NCI-H774 (cell line): ENCODE measurements around the gene FCHSD2.
"Not testable (repeated sequence)": the region's sequence is repeated elsewhere in the genome, so short reads cannot be mapped to it uniquely, and the experiment has no call there.

ENCODE experiments used
- DNase-seq: peaks from one replicate; lab custom pipeline; 2025; lab: John Stamatoyannopoulos, UW

The FCHSD2 gene

GRCh38 chr11:72926076-72926475 lies 216.0 kb downstream of the FCHSD2 start:
- DNase-seq: no peak

- DNase-seq: no peak
Observed at GRCh38 chr11:72925656-72926055, 216.5 kb downstream of the FCHSD2 start.

- DNase-seq: peak; percentile 5
Observed at GRCh38 chr11:72924568-72925190, 217.4 kb downstream of the FCHSD2 start.

DNA sequence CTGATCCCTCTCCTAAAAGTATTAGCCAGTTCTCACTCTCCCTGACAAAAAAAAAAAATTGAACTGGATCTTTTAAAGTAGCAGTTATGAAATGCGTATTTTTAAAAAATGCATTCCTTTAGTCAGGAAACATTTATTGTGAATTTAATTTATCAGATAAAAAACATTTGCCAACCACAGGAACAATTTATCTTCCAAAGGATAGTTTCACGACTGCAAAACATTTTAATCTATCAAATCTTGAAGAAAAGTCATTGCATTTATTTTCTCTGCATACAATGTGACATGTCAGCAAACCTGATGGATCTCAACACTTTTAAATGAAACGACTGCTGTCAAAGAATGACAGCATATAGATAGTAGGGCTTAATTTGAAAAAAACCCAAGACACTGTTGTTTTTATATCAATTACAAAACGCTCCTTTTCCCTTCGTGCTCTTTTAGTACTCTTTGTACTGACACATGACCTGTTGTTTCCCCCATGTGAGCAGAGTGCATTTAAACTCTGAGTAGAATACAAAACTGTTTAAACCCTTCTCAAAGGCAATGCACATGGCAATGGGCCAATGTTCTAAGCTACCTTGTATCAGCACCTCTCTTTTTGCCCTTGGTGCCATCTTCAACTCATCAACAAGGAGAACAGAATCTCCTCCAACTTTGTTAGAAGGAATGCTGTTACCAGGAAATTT lies 220.9 kb downstream of the FCHSD2 start:
- DNase-seq: no peak

DNA sequence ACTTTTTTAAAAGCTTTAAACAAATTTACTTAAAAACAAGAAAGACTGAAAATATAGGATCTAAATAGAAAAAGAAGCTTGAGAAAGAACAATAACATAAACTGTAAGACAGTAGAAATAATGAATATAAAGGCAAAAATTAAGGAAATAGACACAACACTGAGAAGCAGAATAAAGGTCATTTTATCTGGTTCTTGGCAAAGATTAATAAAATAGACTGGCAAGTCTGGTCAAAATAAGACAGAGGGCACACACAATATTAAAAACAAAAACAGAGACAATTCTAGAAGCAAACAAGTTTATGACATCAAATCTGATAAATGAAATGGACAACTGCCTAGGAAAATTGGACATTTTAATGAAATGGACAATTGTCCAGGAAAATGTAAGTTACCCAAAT lies 222.1 kb downstream of the FCHSD2 start:
- DNase-seq: no peak

DNA sequence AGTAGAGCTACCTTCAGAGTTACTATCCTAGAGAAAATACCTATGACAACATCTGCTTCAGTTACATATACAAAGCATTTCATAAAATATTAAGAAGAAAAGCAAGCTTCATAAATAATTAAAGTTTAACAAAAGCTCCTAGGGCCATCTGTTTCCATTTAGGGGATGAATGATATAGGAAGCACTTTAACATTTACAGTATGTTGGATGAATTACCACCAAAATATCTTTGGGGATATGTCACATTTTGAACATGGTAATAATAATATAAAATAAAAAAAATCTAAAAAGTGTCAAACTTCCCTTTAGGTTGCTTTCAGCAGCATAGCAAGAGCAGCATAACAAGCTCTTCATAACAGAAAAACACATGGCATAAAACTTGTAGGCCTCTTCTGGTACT lies 223.3 kb downstream of the FCHSD2 start:
- no peak for DNase-seq

DNA sequence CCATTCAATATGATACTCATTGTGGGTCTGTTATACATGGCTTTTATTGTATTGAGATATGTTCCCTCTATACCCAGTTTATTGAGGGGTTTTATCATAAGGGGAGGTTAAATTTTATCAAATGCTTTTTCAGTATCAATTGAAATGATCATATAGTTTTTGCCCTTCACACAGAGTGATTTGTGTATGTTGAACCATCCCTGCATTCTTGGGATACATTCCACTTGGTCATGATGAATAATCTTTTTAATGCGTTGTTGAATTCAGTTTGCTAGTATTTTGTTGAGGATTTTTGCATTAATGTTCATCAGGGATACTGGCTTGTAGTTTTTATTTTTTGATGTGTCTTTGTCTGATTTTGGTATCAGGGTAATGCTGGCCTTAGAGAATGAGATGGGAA lies 229.9 kb downstream of the FCHSD2 start:
- no peak for DNase-seq

DNA sequence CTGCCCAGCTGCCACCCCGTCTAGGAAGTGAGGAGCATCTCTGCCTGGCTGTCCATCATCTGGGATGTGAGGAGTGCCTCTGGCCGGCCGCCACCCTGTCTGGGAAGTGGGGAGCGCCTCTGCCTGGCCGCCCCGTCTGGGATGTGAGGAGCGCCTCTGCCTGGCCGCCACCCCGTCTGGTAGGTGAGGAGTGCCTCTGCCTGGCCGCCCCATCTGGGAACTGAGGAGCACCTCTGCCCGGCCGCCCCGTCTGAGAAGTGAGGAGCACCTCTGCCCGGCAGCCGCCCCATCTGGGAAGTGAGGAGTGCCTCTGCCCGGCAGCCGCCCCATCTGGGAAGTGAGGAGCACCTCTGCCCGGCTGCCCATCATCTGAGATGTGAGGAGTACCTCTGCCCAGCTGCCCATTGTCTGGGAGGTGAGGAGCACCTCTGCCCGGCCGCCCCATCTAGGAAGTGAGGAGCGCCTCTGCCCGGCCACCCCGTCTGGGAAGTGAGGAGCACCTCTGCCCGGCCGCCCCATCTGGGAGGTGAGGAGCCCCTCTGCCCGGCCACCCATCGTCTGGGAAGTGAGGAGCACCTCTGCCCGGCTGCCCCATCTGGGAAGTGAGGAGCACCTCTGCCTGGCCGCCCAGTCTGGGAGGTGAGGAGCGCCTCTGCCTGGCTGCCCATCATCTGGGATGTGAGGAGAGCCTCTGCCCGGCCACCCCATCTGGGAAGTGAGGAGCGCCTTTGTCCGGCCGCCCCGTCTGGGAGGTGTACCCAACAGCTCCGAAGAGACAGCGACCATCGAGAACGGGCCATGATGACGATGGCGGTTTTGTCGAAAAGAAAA lies 232.3 kb downstream of the FCHSD2 start:
- not testable (repeated sequence) for DNase-seq

DNA sequence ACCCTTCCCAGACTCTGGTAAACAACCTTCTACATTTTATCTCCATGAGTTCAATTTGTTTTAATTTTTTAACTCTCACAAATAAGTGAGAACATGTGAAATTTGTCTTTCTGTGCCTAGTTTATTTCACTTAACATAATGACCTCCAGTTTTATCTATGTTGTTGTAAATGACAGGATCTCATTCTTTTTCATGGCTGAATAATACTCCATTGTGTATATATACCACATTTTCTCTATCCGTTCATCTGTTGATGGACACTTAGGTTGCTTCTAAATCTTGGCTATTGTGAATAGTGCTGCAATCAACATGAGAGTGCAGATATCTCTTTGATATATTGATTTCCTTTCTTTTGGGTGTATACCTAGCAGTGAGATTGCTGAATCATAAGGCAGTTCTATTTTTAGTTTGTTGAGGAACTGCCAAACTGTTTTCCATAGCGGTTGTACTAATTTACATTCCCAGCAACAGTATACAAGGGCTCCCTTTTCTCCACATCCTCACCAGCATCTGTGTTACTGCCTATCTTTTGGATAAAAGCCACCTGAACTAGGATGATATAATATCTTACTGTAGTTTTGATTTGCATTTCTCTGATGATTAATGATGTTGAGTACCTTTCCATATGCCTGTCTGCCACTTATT lies 234.0 kb downstream of the FCHSD2 start:
- no peak for DNase-seq

DNA sequence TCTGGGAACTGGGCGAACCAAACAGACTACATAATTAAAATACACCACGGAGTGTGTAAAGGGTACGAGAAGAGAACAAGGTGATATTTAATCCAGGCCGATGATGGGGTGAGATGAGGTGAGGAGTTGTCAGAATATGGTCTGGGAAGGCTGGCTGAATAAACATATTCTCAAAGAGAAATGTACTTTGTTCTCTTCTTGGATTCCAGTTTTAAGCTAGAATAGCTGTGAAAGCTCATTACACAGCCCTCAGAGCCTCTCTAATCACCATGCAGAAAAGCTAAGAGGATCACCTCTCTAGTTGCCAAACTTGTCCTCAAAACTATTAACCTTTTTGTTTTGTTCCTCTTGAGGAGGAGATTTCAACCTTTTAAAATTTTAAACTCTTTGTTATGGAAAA lies 238.1 kb downstream of the FCHSD2 start:
- no peak for DNase-seq

DNA sequence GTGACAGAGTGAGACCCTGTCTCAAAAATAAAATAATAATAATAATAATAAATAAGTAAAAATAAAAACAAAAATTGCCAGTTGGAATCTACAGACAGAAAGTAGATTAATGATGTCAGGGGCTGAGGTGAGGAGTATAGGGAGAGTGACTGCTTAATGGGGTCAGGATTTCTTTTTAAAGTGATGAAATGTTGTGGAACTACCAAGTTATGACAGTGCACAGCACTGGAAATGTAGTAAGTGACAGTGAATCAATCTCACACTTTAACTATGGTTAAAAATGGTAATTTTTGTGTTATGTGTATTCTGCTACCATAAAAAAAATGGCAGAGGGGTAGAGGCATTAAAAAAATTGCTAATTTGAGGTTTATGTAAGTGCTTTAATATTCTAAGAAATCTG lies 240.7 kb downstream of the FCHSD2 start:
- DNase-seq: no peak

- DNase-seq: no peak
Observed at GRCh38 chr11:72900013-72900412, 242.1 kb downstream of the FCHSD2 start.

DNA sequence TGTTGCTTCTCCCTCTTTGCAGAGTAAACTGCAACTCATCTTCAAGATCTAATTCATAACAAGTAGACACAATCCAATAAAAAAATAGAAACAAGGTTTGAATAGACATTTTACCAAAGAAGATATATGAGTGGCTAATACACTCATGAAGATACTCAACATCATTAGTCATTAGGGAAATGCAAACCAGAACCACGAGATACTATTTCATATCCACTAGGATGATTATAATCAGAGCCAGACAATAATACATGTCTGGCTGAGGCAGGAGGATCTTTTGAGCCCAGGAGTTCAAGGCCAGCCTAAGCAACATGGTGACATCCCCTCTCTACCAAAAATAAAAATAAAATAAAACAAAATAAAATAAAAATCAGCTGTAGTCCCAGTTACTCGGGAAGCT lies 242.9 kb downstream of the FCHSD2 start:
- DNase-seq: no peak

GRCh38 chr11:72897506-72897905 lies 244.6 kb downstream of the FCHSD2 start:
- DNase-seq: no peak

DNA sequence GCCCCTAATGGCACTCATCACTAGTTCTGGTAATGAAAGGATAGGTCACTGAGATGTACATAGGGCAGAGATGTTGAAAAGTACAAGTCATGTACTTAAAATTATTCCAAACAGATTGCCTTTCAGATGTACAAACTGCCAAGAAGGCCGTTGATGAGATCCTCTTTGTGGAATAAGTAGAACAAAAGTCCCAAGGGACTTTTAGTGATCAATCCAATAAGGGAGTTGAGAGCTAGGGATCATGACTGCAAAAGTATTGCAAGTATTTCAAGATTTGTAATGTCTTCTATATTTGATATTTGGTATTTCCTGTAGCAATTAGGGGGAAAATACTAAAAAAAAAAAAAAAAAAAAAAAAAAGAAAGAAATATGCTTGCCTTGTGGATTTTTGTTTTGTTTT lies 245.7 kb downstream of the FCHSD2 start:
- DNase-seq: no peak

- DNase-seq: no peak
Observed at GRCh38 chr11:72890881-72891280, 251.2 kb downstream of the FCHSD2 start.

- DNase-seq: no peak
Observed at GRCh38 chr11:72886619-72887018, 255.5 kb downstream of the FCHSD2 start.

DNA sequence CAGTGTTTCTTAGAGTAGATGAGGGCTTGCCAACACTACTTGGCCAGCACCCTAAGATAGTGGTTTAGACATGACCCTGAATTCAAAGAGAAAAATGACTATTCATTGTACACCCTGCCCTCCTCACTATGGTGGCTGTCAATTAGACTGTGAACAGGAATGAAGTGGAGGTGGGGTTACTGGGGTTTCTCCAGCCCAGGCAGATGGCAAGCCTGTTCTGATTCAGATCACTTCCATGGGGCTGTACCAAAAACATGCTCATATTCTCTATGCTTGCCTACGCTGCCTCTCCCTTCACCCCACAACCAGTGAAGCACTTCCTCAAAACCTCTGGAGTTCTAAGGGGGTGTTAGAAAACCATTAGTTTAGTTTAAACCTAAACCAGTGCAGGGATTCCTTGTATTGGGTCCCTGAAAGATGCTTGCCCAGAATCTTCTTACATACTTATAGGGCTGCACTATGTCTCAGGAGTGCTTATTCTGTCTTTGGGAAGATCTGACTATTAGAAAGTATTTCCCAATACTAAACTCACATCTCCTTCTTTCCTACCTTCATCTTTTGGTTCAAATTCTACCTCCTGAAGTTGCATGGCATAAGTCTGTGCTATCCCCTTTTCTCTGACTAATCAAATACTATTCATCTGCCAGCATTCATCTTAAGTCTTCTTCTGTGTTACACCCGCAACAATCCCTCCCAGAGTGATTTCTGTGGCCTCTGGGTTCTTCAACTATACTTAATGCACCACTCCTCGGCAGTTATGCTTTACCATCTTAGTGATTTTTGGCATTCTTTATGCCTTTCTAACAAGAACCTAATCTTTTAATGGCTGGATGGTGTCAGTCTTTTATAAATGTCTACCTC lies 256.1 kb downstream of the FCHSD2 start:
- DNase-seq: no peak

GRCh38 chr11:72876147-72876546 lies 266.0 kb downstream of the FCHSD2 start:
- DNase-seq: no peak

- DNase-seq: no peak
Observed at GRCh38 chr11:72875736-72876135, 266.4 kb downstream of the FCHSD2 start.

- no peak for DNase-seq
Observed at GRCh38 chr11:72872012-72872411, 270.1 kb downstream of the FCHSD2 start.

- no peak for DNase-seq
Observed at GRCh38 chr11:72871119-72871518, 271.0 kb downstream of the FCHSD2 start.
